GM21619 (cell line): ENCODE measurements around the gene RBKS.

ENCODE experiments used
- ATAC-seq: cut with Tn5 transposase; IDR thresholded peaks from one replicate; pipeline ENCODE4 v1.9.1; 2021; ENCODE audit not compliant: unreplicated experiment

The RBKS gene

GRCh38 chr2:27738349-27739057 lies 151.7 kb downstream of the RBKS start:
- ATAC-seq, result no peak

- ATAC-seq, result no peak
These were observed 152.4 kb downstream of the RBKS start for GRCh38 chr2:27737676-27738348.

- ATAC-seq, result no peak
These were observed 153.3 kb downstream of the RBKS start for GRCh38 chr2:27736890-27737204.

- no peak for ATAC-seq
These were observed 153.9 kb downstream of the RBKS start for GRCh38 chr2:27736031-27736889.

GRCh38 chr2:27735263-27735904 lies 154.8 kb downstream of the RBKS start:
- no peak for ATAC-seq

GRCh38 chr2:27734305-27734704 lies 155.9 kb downstream of the RBKS start:
- ATAC-seq, result no peak
